GM18868 (cell line): ENCODE data around the gene OTOG.

Experiments used
- ATAC-seq: cut with Tn5 transposase; IDR thresholded peaks from one replicate; pipeline ENCODE4 v1.9.1; 2021; ENCODE audit warnings: mild to moderate bottlenecking, moderate library complexity; ENCODE audit not compliant: unreplicated experiment

The OTOG gene

DNA sequence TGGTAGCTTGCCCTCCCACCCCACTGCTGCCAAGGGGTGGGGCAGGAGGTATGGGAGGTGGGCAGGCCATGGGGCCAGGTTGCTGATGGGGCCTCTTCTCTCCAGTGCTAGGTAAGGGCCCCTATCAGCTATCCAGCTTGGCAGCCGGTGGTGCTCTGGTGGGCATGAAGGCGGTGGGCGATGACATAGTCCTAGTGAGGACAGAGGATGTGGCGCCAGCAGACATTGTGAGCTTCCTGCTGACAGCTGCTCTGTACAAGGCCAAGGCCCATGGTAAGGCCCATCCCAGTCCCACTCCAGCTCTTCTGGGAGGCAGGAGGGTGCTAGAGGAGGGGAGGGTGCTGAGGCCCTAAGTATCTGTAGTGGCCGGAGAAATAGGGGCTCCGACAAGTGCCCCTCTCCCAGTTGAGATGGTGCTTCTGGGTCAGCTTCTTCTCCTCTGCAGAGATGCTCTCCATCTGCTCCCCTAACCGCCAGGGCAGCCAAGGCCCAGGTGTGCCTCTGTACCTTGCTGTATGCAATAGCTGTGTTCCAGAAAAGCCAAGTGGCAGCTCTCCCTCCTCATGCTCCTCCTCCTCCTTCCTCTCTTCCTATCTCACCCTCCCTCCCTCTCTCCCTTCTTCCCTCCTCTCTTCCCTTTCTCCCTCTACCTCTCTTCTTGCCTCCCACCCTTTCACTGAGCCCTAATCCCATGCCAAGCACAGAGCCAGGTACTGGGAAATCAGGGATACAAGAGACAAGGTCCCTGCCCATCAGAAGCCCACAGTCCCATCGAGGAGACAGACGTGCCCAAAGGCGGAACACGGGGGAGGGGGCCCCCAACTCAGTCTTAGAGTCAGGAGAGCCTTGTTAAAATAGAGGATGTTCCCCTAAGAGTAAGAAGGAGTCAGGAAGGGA, 55.3 kb downstream of the OTOG start:
- ATAC-seq = no peak

DNA sequence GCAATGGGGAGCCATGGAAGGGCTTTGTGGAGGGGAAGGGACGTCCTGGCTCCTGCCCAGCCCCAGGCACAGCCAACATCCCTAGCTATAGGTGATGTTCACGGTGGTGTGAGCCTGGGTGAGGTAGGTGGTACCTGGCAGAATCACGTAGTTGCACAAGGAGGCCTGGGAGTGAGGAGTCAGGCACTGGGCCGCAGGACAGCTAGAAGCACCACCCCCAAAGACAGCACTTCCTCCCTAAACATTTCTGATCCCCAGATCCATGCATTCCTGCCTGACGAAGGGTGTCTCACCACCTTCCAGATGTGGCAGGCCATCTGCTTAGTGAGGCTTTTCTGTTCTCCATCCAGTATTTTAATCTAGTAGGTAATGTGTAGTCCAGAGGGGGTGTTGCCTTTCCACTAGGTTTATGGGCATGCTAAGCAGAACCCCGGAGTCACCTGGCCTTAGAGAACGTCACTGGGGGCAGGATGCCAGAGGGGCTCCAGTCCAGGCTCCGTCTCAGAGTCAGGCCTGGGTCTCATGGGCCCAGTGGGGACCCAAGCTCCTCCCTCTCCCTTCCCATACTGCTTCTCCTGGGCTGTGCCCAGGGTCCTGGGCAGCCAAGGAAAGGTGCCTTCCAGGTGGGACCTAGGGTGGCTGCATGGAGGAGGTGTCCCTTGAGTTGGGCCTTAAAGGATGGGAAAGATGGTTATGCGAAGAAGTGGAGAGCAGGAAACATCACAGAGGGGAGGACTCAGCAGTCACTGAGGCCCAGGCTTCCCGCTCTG, 56.2 kb downstream of the OTOG start:
- ATAC-seq = no peak

GRCh38 chr11:17604201-17604914, 57.3 kb downstream of the OTOG start:
- ATAC-seq = no peak

- ATAC-seq = no peak
Observed at GRCh38 chr11:17604915-17605233, 57.8 kb downstream of the OTOG start.

DNA sequence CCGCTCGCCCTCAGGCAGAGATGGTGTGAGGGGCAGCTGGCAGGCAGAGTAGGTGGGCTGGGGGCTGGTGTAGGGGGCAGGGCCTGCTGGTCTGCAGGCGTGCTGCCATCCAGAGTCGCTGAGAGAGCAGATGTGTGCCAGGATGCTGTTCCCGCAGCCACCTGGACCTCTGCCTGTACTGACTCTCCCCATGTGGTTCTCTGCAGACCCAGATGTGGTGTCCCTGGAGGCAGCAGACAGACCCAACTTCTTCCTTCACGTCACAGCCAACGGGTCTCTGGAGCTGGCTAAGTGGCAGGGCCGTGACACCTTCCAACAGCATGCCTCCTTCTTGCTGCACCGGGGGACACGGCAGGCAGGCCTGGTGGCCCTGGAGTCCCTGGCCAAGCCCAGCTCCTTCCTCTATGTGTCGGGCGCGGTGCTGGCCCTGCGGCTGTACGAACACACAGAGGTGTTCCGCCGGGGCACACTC, 58.6 kb downstream of the OTOG start:
- ATAC-seq = no peak

GRCh38 chr11:17606233-17607082, 59.4 kb downstream of the OTOG start:
- no peak for ATAC-seq

DNA sequence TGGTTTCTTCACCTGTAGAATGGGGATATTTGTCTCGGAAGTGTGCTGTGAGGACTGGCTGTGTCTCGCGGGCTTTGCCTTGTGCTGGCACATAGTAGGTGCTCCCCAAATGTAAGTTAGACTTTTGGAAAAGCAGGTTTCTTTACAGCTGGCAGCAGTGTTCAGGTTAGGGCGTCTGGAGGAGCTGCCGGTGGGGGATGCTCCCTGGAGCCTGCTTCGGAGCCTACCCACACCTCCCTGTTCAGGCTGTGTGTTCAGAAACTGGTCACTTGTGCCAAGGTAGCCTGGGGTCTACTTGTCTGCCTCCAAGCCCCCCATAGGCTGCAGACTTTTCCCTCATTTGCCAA, 60.0 kb downstream of the OTOG start:
- ATAC-seq = no peak

GRCh38 chr11:17607591-17608570, 60.8 kb downstream of the OTOG start:
- ATAC-seq = no peak

- no peak for ATAC-seq
Observed at GRCh38 chr11:17608821-17609220, 61.8 kb downstream of the OTOG start.

DNA sequence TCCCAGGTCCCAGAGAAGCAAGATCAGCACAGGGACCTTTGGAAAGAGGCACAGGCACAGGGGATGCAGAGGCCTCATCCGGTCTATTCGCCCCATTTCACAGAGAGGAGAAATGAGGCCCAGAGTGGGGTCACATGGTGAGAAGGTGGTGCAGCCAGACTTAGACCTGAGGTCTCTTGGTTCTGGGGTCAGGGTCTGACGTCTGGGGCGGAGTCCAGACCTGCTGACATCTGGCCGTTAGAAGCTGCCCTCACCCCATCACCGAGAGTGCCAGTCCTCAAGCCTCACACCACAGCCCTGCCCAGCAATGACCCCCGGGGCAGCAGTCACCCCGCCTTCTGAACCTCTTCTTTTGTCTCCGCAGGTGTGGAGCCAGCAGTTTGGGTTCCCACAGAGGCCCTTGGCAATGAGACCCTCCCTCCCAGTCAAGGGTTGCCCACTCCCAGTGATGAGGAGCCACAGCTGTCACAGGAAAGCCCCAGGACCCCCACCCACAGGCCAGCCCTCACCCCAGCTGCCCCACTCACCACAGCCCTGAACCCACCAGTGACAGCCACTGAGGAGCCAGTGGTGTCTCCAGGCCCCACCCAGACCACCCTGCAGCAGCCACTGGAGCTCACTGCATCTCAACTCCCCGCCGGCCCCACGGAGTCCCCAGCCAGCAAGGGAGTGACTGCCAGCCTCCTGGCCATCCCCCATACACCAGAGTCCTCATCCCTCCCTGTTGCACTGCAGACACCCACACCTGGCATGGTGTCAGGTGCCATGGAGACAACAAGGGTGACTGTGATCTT, 62.4 kb downstream of the OTOG start:
- no peak for ATAC-seq

DNA sequence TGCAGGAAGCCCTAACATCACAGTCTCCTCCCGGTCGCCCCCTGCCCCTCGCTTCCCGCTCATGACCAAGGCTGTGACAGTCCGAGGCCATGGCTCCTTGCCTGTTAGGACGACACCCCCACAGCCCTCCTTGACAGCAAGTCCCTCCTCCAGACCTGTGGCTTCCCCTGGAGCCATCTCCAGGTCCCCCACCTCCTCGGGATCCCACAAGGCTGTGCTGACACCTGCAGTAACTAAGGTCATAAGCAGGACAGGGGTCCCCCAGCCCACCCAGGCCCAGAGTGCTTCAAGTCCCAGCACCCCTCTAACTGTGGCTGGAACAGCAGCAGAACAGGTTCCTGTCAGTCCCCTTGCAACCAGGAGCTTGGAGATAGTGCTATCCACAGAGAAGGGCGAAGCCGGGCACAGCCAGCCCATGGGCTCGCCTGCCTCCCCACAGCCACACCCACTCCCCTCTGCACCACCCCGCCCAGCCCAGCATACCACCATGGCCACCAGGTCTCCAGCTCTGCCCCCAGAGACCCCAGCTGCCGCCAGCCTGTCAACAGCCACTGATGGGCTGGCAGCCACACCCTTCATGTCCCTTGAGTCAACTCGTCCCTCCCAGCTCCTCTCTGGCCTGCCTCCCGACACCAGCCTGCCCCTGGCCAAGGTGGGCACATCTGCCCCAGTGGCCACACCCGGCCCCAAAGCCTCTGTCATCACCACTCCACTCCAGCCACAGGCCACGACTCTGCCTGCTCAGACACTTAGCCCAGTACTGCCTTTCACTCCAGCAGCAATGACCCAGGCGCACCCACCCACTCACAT, 63.2 kb downstream of the OTOG start:
- no peak for ATAC-seq

GRCh38 chr11:17611049-17611448, 64.0 kb downstream of the OTOG start:
- ATAC-seq = no peak

GRCh38 chr11:17611503-17612220, 64.6 kb downstream of the OTOG start:
- ATAC-seq = no peak

GRCh38 chr11:17612221-17613188, 65.4 kb downstream of the OTOG start:
- ATAC-seq = no peak

GRCh38 chr11:17613428-17613962, 66.4 kb downstream of the OTOG start:
- no peak for ATAC-seq

GRCh38 chr11:17613983-17614382, 66.9 kb downstream of the OTOG start:
- no peak for ATAC-seq
